ENCODE measurements around the gene MARK1.

MARK1 gene

DNA sequence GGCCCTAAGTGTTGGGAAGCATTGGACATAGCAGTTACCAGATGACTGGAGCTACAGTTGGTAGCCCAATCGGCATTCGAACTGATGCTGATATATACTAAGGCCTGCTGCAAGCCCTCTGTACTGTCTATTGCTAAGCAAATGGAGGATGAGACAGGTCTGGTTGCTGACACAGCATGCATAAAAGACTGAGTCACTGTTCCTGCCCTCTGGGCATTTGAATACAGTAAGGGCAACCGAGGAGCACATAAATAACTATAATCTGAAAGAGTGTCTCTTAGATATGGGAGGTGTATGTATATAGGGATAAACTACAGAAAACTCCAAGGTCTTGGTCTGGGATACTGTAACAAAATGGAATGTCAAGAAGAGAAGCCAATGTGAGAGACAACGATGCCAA lies 16.8 kb upstream of the MARK1 start:
- Histone ChIP-seq H3K4me3 (ENCODE audit: low read length) (no peak overlapping the region), H3K27me3 (ENCODE audit: insufficient read depth, low read length) (no peaks in the 10 kb centered on the region), H3K9ac (ENCODE audit: low read depth, low read length) (no peak overlapping the region), H3K9me3 (ENCODE audit: insufficient read depth, low read depth, low read length) (no peaks in the 10 kb centered on the region), H3K36me3 (ENCODE audit: insufficient read depth, low read depth, low read length) (no peaks in the 10 kb centered on the region), H3K4me1 (ENCODE audit: insufficient read depth, low read length) (peaks cover 15% of the 10 kb centered on the region), H3K27ac (ENCODE audit: low read length) (no peak overlapping the region)

DNA sequence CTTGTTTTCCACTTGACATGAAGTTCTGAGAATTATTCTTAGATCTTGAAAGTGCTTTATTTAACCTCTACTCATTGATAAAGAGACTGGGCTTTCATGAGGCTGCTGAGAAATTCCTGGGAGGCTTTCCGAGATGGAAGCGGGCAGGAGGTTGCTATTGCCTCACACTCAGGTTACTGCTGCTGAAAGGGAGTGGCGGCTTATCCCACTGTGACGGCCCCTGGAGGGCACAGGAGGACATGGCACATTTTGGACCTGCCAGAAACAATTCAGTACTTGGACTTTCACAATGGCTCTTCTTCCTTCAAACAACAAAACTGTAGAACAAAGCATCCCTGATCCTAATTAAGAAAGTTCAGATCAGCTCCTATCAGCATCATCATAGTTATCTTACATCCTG lies 16.2 kb upstream of the MARK1 start:
- Histone ChIP-seq H3K9ac (ENCODE audit: low read depth, low read length) (no peak overlapping the region), H3K36me3 (ENCODE audit: insufficient read depth, low read depth, low read length) (no peaks in the 10 kb centered on the region), H3K27me3 (ENCODE audit: insufficient read depth, low read length) (no peaks in the 10 kb centered on the region), H3K4me1 (ENCODE audit: insufficient read depth, low read length) (peaks cover 17% of the 10 kb centered on the region), H3K4me3 (ENCODE audit: low read length) (no peak overlapping the region), H3K27ac (ENCODE audit: low read length) (no peak overlapping the region), H3K9me3 (ENCODE audit: insufficient read depth, low read depth, low read length) (no peaks in the 10 kb centered on the region)

DNA sequence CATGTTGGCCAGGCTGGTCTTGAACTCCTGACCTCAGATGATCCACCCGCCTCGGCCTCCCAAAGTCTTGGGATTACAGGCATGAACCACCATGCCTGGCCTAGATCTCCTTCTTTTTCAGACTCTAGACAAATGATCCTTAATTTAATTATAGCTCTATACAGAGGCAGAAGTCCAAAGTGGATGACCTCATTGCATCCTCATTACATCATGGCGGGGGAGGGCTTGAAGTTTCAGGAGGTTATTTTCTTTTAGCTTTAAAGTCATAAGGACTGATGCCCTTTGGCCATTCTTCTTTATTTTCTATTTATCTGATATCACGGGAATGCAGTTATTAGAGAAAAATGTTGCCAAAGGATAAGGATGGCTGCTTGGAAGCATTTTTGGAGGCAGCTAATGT lies 14.1 kb upstream of the MARK1 start:
- Histone ChIP-seq H3K27ac (ENCODE audit: low read length) (no peak overlapping the region), H3K27me3 (ENCODE audit: insufficient read depth, low read length) (no peaks in the 10 kb centered on the region), H3K9ac (ENCODE audit: low read depth, low read length) (no peak overlapping the region), H3K36me3 (ENCODE audit: insufficient read depth, low read depth, low read length) (no peaks in the 10 kb centered on the region), H3K4me3 (ENCODE audit: low read length) (no peak overlapping the region), H3K4me1 (ENCODE audit: insufficient read depth, low read length) (peaks cover 17% of the 10 kb centered on the region), H3K9me3 (ENCODE audit: insufficient read depth, low read depth, low read length) (no peaks in the 10 kb centered on the region)

DNA sequence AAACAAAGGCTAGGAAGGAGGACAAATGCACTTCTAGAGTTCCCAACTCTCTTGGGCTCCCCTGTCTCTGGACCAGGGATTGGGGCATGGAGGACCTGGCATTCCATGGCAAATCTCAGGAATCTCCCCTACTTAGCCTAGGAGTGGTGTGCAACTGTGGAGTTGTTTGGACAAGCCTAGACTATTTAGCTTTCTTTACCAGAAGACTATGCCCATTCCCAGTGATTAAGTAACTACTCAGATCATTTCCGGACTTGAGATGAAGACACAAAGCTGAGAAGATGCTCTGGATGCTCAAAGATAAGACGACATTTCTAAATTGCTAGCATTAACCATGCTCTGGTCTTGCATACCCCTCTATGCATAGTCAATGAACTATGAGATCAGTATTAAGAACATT lies 13.7 kb upstream of the MARK1 start:
- H3K9me3 ChIP-seq (ENCODE audit: insufficient read depth, low read depth, low read length): no peaks in the 10 kb centered on the region
- no peak overlapping the region for H3K9ac ChIP-seq (ENCODE audit: low read depth, low read length)
- H3K27ac ChIP-seq (ENCODE audit: low read length): no peak overlapping the region
- H3K4me3 ChIP-seq (ENCODE audit: low read length): no peak overlapping the region
- no peaks in the 10 kb centered on the region for H3K27me3 ChIP-seq (ENCODE audit: insufficient read depth, low read length)
- no peaks in the 10 kb centered on the region for H3K36me3 ChIP-seq (ENCODE audit: insufficient read depth, low read depth, low read length)
- H3K4me1 ChIP-seq (ENCODE audit: insufficient read depth, low read length): peaks cover 17% of the 10 kb centered on the region

DNA sequence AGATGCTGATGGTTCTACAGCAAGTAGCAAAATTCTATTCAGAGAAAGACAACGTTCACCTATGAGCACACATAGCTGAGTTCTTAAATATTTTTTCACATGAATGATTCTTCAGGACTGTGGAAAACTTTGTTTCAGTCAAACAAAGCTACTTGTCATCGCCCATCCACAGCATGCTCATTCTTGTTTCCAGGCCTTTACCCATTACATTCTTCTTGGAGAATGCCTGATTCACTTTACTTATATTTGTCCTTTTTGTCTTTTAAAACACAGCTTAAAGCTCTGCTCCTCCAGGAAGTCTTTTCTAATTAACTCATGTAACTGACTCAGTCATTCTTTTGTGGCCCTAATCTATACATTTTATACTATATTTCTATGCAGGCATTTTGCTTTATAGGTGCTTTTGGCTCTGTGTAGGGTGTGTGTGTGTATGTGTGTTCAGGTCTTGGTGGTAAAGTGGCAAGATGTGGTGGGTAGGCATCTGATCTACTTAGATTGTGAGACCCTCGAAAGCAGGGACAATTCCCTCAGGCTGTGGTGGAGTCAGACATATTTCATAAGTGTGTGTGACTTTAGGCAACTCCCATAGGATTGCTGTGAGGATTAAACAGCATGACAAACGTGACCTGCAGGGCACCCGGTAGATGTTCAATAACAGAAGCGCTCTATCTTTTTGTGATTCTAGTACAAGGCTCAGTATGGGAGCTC lies 11.8 kb upstream of the MARK1 start:
- Histone ChIP-seq H3K36me3 (ENCODE audit: insufficient read depth, low read depth, low read length) (no peaks in the 10 kb centered on the region), H3K9ac (ENCODE audit: low read depth, low read length) (no peak overlapping the region)

DNA sequence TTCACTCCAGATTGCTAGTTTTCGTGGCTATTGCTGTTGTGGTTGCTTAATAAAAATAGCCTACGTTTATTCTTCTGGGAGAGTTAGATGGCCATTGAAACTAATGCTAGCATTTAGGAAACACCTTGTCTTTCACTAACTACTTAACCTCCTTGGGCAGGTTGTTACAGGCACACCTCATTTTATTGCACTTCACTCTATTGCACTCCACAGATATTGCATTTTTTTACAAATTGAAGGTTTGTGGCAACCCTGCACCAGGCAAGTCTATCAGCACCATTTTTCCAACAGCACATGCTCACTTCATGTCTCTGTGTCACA lies 11.3 kb upstream of the MARK1 start:
- Histone ChIP-seq H3K4me3 (ENCODE audit: low read length) (no peak overlapping the region), H3K9ac (ENCODE audit: low read depth, low read length) (no peak overlapping the region), H3K9me3 (ENCODE audit: insufficient read depth, low read depth, low read length) (no peaks in the 10 kb centered on the region; the same call in 1 of the 2 replicates), H3K27ac (ENCODE audit: low read length) (no peak overlapping the region), H3K36me3 (ENCODE audit: insufficient read depth, low read depth, low read length) (no peaks in the 10 kb centered on the region), H3K4me1 (ENCODE audit: insufficient read depth, low read length) (peaks cover 9% of the 10 kb centered on the region; the same call in 1 of the 2 replicates), H3K27me3 (ENCODE audit: insufficient read depth, low read length) (no peaks in the 10 kb centered on the region)

More for the DNA sequence above, 11.8 kb upstream of the MARK1 start:
- H3K27me3 ChIP-seq (ENCODE audit: insufficient read depth, low read length): no peaks in the 10 kb centered on the region
- H3K4me3 ChIP-seq (ENCODE audit: low read length): no peak overlapping the region
- no peaks in the 10 kb centered on the region; the same call in 1 of the 2 replicates for H3K9me3 ChIP-seq (ENCODE audit: insufficient read depth, low read depth, low read length)
- no peak overlapping the region for H3K27ac ChIP-seq (ENCODE audit: low read length)
- peaks cover 14% of the 10 kb centered on the region for H3K4me1 ChIP-seq (ENCODE audit: insufficient read depth, low read length)

DNA sequence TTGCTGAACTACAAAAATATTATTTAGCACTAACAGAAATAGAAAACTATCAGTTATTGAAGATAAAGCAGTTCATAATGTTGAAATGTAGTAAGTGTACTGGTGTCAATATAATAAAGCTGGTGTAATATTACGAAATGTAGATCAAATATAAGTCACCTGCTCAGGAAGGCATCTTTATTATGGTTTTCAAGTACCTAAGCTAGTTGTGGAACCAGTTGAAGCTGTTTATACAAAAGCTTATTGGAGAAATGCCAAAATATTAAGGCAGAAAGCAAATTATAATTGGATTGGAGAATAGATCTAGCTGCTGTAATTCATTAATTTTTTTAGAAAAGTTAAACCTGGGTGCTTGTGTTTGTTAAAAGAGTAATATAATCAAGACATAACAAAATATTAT lies 6.2 kb upstream of the MARK1 start:
- Histone ChIP-seq H3K9ac (ENCODE audit: low read depth, low read length) (no peak overlapping the region), H3K4me1 (ENCODE audit: insufficient read depth, low read length) (no peaks in the 10 kb centered on the region), H3K36me3 (ENCODE audit: insufficient read depth, low read depth, low read length) (no peaks in the 10 kb centered on the region), H3K27ac (ENCODE audit: low read length) (no peak overlapping the region), H3K27me3 (ENCODE audit: insufficient read depth, low read length) (peaks cover 4% of the 10 kb centered on the region; the same call in 1 of the 2 replicates), H3K9me3 (ENCODE audit: insufficient read depth, low read depth, low read length) (no peaks in the 10 kb centered on the region; the same call in 1 of the 2 replicates), H3K4me3 (ENCODE audit: low read length) (no peak overlapping the region)

DNA sequence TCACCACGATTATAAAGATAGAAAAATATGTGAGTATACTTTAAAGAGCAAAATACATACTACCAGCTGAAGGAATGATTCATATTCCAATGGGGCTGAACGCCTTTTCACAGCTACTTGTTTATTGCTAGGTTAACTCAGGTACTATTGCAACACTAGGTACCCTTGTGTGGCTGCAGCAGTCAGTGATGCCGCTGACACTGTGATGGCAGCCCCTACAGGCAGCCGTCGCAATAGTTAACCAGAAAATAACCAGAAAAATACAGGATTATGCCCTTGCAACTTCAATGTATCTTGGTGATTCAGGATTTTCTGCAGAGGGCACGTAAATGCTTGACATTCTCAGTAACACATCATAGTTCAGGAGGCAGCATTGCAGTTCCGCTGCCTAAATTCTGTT lies 1.6 kb upstream of the MARK1 start:
- Histone ChIP-seq H3K4me3 (ENCODE audit: low read length) (peak overlapping the region; percentile 74; the same call in 1 of the 2 replicates), H3K9me3 (ENCODE audit: insufficient read depth, low read depth, low read length) (no peaks in the 10 kb centered on the region), H3K27ac (ENCODE audit: low read length) (no peak overlapping the region), H3K27me3 (ENCODE audit: insufficient read depth, low read length) (peaks cover 12% of the 10 kb centered on the region; the same call in 1 of the 2 replicates), H3K9ac (ENCODE audit: low read depth, low read length) (no peak overlapping the region), H3K4me1 (ENCODE audit: insufficient read depth, low read length) (no peaks in the 10 kb centered on the region), H3K36me3 (ENCODE audit: insufficient read depth, low read depth, low read length) (no peaks in the 10 kb centered on the region)

DNA sequence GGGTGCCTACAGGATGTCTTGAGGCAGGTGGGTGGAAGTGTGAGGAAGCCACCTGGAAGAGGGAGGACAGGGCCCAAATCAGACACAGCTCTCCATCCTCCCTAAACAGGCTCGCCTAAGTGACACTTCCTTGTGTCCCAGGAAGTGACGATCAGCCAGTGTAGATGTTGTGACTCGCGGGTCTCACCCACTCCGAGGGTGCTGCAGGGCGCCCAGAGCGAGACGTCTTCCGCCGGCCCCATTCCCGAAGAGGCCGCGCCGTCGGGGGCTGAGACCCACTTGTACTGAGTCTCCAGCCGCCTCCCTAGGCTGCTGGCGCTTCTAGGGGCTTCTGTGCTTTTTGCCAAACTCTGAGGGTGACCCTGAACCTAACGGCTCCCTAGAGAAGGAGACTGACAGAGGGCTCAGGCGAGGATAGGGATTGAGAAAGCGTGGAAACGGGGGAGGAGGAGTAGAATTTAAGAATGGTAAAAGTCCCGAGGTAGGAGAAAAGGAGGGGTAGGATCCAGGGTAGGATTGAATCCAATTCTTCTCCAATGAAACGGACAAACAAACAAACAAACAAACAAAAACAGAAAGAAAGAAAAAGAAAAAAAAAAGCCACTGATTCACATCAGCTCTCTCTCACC lies 543 bp upstream of the MARK1 start:
- Histone ChIP-seq H3K4me1 (ENCODE audit: insufficient read depth, low read length) (no peaks in the 10 kb centered on the region), H3K9ac (ENCODE audit: low read depth, low read length) (peak overlapping the region; percentile 79; the same call in 1 of the 2 replicates), H3K27me3 (ENCODE audit: insufficient read depth, low read length) (peaks cover 12% of the 10 kb centered on the region; the same call in 1 of the 2 replicates), H3K36me3 (ENCODE audit: insufficient read depth, low read depth, low read length) (no peaks in the 10 kb centered on the region), H3K27ac (ENCODE audit: low read length) (no peak overlapping the region), H3K4me3 (ENCODE audit: low read length) (peak overlapping the region; percentile 74), H3K9me3 (ENCODE audit: insufficient read depth, low read depth, low read length) (no peaks in the 10 kb centered on the region)

DNA sequence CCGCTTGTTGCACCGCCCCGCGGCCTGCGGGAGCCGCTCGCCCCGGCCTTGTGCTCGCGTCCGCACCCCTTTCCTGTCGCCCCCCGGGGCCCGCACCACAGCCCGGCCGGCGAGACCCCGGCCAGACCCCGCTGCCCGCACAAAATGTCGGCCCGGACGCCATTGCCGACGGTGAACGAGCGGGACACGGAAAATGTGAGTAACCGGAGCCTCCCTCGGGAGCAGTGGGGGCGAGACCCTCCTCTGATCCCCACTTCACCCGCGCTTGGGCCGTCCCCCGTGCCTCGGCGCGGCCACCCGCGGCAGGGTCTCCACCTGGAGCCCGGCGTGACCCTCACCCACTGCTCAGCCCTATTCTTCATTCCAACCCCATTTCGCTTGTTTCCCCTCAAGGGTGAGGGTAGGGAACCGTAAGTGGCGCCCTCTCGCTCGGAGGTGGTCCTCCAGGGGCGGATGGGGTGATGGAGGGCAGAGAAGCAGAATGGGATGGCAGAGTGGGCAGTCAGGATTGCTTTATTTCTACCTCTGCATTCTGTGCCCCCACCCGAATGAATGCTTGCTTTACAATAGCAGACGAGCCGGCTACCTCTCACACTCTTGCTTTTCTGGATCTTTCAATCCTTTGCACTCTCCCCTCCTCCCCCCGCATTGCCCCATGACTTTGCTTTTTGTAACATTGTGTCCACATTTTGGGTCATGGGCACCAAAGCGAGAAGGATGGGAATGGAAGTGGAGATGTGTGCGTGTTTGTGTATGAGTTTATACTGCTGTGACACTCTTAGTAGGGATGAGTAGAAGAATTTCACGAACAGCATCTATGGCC lies 954 bp downstream of the MARK1 start:
- no peaks in the 10 kb centered on the region for H3K9me3 ChIP-seq (ENCODE audit: insufficient read depth, low read depth, low read length)
- peaks cover 12% of the 10 kb centered on the region; the same call in 1 of the 2 replicates for H3K27me3 ChIP-seq (ENCODE audit: insufficient read depth, low read length)
- H3K4me1 ChIP-seq (ENCODE audit: insufficient read depth, low read length): no peaks in the 10 kb centered on the region
- H3K4me3 ChIP-seq (ENCODE audit: low read length): peak overlapping the region; percentile 74
- peak overlapping the region; percentile 94 for H3K9ac ChIP-seq (ENCODE audit: low read depth, low read length)
- no peaks in the 10 kb centered on the region for H3K36me3 ChIP-seq (ENCODE audit: insufficient read depth, low read depth, low read length)
- peak overlapping the region; percentile 81 for H3K27ac ChIP-seq (ENCODE audit: low read length)

DNA sequence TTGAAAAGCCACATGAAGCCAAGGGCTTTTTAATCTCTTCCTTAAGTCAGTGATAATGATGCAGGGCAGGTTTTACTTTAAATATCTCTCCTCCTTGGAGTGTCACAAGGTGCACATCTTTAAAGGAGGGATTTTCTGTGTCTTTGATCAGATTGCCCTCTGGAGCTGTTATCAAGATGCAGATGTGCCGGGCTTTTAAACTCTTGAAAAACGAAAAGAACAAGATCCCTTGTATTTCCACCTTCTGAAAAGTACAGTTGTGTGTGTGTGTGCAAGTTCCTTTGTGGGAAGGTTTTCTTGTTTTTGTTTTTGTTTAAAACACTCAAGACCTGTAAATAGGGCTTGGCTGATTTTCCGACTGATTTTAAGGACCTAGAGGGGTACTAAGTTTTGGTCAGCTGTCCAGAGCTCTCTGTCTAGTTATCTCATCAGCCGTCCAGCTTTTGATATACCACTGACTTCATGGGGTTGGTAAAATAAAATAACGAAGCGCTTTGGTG lies 1.6 kb downstream of the MARK1 start:
- Histone ChIP-seq H3K36me3 (ENCODE audit: insufficient read depth, low read depth, low read length) (no peaks in the 10 kb centered on the region), H3K9me3 (ENCODE audit: insufficient read depth, low read depth, low read length) (no peaks in the 10 kb centered on the region), H3K27ac (ENCODE audit: low read length) (no peak overlapping the region), H3K4me3 (ENCODE audit: low read length) (peak overlapping the region; percentile 74), H3K4me1 (ENCODE audit: insufficient read depth, low read length) (no peaks in the 10 kb centered on the region), H3K9ac (ENCODE audit: low read depth, low read length) (peak overlapping the region; percentile 94; the same call in 1 of the 2 replicates), H3K27me3 (ENCODE audit: insufficient read depth, low read length) (peaks cover 12% of the 10 kb centered on the region; the same call in 1 of the 2 replicates)

Measured in iPS-20b (cell line).